MM.1S (cell line): ENCODE results near the gene PFDN1.

ENCODE experiments used
- DNase-seq: peaks from one replicate; pipeline ENCODE4 v3.0.0-alpha.2; 2015
- H2AFZ ChIP-seq: fragments of 300-600 bp; sonication (generic); 2 replicates; pipeline ENCODE4 v1.6.0; 2016; ENCODE audit warnings: antibody characterized with exemption, low read length
- H3F3A ChIP-seq: fragments of 300-600 bp; sonication (generic); 2 replicates; pipeline ENCODE4 v1.6.1; 2016; ENCODE audit warnings: mild to moderate bottlenecking, antibody characterized with exemption, low read length, moderate library complexity, mixed read lengths; ENCODE audit not compliant: insufficient read depth
- H3K27ac ChIP-seq: fragments of 300-600 bp; sonication (generic); 2 replicates; pipeline ENCODE4 v1.5.1; 2016; ENCODE audit warnings: mild to moderate bottlenecking, low read length
- H3K27me3 ChIP-seq: fragments of 300-600 bp; sonication (generic); replicated peaks from 2 replicates; pipeline ENCODE4 v1.6.0; 2016; ENCODE audit warnings: low read length; ENCODE audit not compliant: insufficient read depth
- H3K36me3 ChIP-seq: fragments of 300-600 bp; sonication (generic); replicated peaks from 2 replicates; pipeline ENCODE4 v1.6.1; 2016; ENCODE audit warnings: mild to moderate bottlenecking, low read length, mixed read lengths; ENCODE audit not compliant: insufficient read depth
- H3K4me1 ChIP-seq: fragments of 300-600 bp; sonication (generic); 2 replicates; pipeline ENCODE4 v1.6.1; 2016; ENCODE audit warnings: low read length, mixed read lengths
- H3K4me2 ChIP-seq: fragments of 300-600 bp; sonication (generic); 2 replicates; pipeline ENCODE4 v1.6.0; 2016; ENCODE audit warnings: low read depth, low read length
- H3K4me3 ChIP-seq: fragments of 300-600 bp; sonication (generic); 2 replicates; pipeline ENCODE4 v1.5.1; 2016; ENCODE audit warnings: low read length, mixed read lengths
- H3K79me2 ChIP-seq: fragments of 300-600 bp; sonication (generic); 2 replicates; pipeline ENCODE4 v1.6.1; 2016; ENCODE audit warnings: mixed run types, low read length, mixed read lengths
- H3K9ac ChIP-seq: fragments of 300-600 bp; sonication (generic); 2 replicates; pipeline ENCODE4 v1.6.1; 2016; ENCODE audit warnings: low read length, mixed read lengths
- H3K9me2 ChIP-seq: fragments of 300-600 bp; sonication (generic); replicated peaks from 2 replicates; pipeline ENCODE4 v1.6.1; 2016; ENCODE audit warnings: mild to moderate bottlenecking, low read length, mixed read lengths; ENCODE audit not compliant: insufficient read depth
- H3K9me3 ChIP-seq: fragments of 300-600 bp; sonication (generic); replicated peaks from 2 replicates; pipeline ENCODE4 v1.6.1; 2016; ENCODE audit warnings: mild to moderate bottlenecking, low read length, mixed read lengths; ENCODE audit not compliant: insufficient read depth
- H4K20me1 ChIP-seq: fragments of 300-600 bp; sonication (generic); 2 replicates; pipeline ENCODE4 v1.6.1; 2016; ENCODE audit warnings: mild to moderate bottlenecking, low read length, moderate library complexity, mixed read lengths; ENCODE audit not compliant: insufficient read depth
- EZH2 ChIP-seq: fragments of 300-600 bp; sonication (generic); optimal IDR thresholded peaks from 2 replicates; pipeline ENCODE3; 2017; ENCODE audit warnings: low read depth, mild to moderate bottlenecking, antibody characterized with exemption, low read length, mixed read lengths
- EZH2phosphoT487 ChIP-seq: fragments of 300-600 bp; sonication (generic); IDR thresholded peaks from 2 replicates; pipeline ENCODE4 v1.6.1; 2018; ENCODE audit warnings: antibody characterized with exemption, low read length
- TF ChIP-seq, protein P1 (sequence below): fragments of 300-600 bp; sonication (generic); IDR thresholded peaks from 2 replicates; pipeline ENCODE4 v1.5.1; 2016; ENCODE audit warnings: antibody characterized with exemption, low read length, mixed read lengths

The PFDN1 gene

DNA sequence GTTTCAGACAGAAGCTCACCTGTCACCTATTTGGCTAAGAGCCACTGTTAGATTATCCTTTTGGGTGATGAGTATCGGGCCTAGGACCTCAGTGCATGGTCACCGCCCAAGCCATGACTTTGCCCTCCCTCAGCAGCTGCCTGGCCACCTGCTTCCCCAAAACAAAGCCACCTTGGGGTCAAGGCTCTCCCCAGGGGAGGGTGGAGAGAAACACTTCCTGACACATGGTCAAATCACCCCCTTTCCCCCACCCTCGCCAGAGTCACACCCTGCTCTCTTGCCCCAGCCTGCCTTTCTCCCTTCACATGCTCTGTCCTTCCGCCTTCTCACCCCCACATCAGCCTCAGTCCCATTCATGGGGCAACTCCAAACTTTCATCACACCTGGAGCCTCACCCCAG lies 45.2 kb upstream of the PFDN1 start:
- H3K9me2 ChIP-seq, result no peaks in the 10 kb centered on the region
- TF ChIP-seq, protein P1, sequence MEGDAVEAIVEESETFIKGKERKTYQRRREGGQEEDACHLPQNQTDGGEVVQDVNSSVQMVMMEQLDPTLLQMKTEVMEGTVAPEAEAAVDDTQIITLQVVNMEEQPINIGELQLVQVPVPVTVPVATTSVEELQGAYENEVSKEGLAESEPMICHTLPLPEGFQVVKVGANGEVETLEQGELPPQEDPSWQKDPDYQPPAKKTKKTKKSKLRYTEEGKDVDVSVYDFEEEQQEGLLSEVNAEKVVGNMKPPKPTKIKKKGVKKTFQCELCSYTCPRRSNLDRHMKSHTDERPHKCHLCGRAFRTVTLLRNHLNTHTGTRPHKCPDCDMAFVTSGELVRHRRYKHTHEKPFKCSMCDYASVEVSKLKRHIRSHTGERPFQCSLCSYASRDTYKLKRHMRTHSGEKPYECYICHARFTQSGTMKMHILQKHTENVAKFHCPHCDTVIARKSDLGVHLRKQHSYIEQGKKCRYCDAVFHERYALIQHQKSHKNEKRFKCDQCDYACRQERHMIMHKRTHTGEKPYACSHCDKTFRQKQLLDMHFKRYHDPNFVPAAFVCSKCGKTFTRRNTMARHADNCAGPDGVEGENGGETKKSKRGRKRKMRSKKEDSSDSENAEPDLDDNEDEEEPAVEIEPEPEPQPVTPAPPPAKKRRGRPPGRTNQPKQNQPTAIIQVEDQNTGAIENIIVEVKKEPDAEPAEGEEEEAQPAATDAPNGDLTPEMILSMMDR, result no peak
- TF ChIP-seq EZH2phosphoT487 (no peak), EZH2 (no peak)
- no peak overlapping the region for H3K4me3 ChIP-seq
- no peak overlapping the region for H2AFZ ChIP-seq
- no peak overlapping the region for H3K27ac ChIP-seq
- H3K9ac ChIP-seq, result no peak overlapping the region
- H3K79me2 ChIP-seq, result no peaks in the 10 kb centered on the region; the same call in 1 of the 2 replicates
- peak overlapping the region; percentile 74; the same call in 1 of the 2 replicates for H3K4me2 ChIP-seq
- no peak for DNase-seq
- H3K36me3 ChIP-seq, result no peaks in the 10 kb centered on the region
- H3K4me1 ChIP-seq, result peaks cover 21% of the 10 kb centered on the region
- H3K27me3 ChIP-seq, result no peaks in the 10 kb centered on the region
- no peaks in the 10 kb centered on the region for H4K20me1 ChIP-seq
- H3F3A ChIP-seq, result peaks cover 13% of the 10 kb centered on the region; the same call in 1 of the 2 replicates
- no peaks in the 10 kb centered on the region for H3K9me3 ChIP-seq

DNA sequence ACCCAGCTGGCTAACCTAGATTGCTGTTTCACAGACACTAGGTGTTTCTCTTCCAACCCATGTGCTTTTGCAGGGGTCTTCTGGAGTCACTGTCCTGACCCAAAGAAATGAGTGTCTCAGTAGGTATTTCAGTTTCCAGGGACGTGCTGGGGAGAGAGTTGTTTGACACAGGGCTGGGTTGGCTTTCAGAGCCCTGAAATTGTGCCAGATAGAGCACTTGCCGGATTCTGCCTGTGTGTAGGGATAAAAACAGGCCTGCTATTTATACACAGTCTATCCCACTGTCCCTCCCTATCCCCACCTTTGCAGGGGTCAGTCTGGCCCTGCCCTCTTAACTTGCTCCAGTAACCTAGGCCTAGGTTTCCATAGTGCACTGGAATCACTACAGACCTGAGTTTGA lies 44.5 kb upstream of the PFDN1 start:
- no peak overlapping the region for H3K27ac ChIP-seq
- peak overlapping the region; percentile 40 for H2AFZ ChIP-seq
- peak overlapping the region; percentile 74 for H3K4me2 ChIP-seq
- peaks cover 17% of the 10 kb centered on the region; the same call in 1 of the 2 replicates for H3F3A ChIP-seq
- H3K79me2 ChIP-seq, result no peaks in the 10 kb centered on the region; the same call in 1 of the 2 replicates
- TF ChIP-seq, protein P1, result no peak
- TF ChIP-seq EZH2 (no peak), EZH2phosphoT487 (no peak)
- no peaks in the 10 kb centered on the region for H3K9me3 ChIP-seq
- peaks cover 29% of the 10 kb centered on the region for H3K4me1 ChIP-seq
- no peaks in the 10 kb centered on the region for H4K20me1 ChIP-seq
- H3K4me3 ChIP-seq, result peak overlapping the region; percentile 58
- H3K27me3 ChIP-seq, result no peaks in the 10 kb centered on the region
- no peak for DNase-seq
- no peaks in the 10 kb centered on the region for H3K36me3 ChIP-seq
- no peaks in the 10 kb centered on the region for H3K9me2 ChIP-seq
- H3K9ac ChIP-seq, result peak overlapping the region; percentile 24; the same call in 1 of the 2 replicates

DNA sequence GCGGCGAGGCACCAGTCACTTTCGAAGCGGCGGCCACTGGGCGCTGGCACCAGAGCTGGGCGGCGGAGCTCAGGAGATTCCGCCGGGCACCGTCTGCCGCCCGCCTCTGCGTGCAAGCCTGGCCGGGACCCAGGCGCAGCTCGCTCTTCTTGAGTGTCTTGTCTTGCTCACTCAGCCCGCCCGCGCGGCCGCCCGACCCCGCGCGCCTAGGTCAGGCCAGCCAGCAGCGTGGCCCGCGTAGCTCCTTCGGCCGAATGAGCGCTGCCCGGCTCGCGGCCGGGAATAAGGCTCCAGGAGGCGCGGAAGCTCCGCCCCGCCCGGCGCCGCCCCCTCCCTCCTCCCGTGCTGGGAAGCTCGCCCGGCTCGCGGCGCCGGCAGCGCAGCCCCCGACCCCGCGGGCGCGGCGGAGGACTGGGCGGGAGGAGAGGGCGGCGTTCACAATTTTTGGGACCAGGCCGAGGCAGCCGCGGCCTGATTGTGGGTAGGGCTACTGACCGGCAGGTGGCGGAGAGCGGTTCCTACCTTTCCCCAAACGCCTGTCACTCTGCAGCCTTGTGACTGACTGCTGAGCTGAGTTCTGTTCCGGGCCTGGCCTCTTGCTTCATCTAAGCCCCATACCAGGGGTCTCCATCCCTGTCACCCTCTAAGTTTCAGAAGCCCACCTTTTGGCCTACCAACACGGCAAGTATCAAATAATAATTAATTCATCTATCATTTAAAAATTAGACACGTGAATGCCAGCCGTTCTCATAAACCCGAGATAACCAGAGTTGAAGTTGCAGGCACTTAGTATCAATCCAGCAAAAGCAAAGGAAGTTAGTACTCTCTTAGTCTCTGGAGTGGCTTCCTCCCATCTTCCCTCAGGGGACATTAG lies 43.7 kb upstream of the PFDN1 start, which contains the start of gene HBEGF:
TSS of gene HBEGF (minus strand) at position 256 of the 874 bp plus-strand sequence. CDS start 275 bp downstream, outside the sequence.
- H4K20me1 ChIP-seq, result no peaks in the 10 kb centered on the region
- H3K27ac ChIP-seq, result no peak within 1 kb of the TSS; the same call in 1 of the 2 replicates
- peak within 1 kb of the TSS; percentile 50 for H2AFZ ChIP-seq
- no peaks in the 10 kb centered on the region for H3K9me3 ChIP-seq
- H3K9ac ChIP-seq, result peak within 1 kb of the TSS; percentile 30; the same call in 1 of the 2 replicates
- no peaks in the 10 kb centered on the region for H3K9me2 ChIP-seq
- DNase-seq, result peak; percentile 71
- H3K4me2 ChIP-seq, result peak within 1 kb of the TSS; percentile 74
- no peaks in the 10 kb centered on the region; the same call in 1 of the 2 replicates for H3K79me2 ChIP-seq
- no peaks in the 10 kb centered on the region for H3K36me3 ChIP-seq
- H3F3A ChIP-seq, result peaks cover 21% of the 10 kb centered on the region; the same call in 1 of the 2 replicates
- H3K4me1 ChIP-seq, result peaks cover 36% of the 10 kb centered on the region
- peak within 1 kb of the TSS; percentile 58 for H3K4me3 ChIP-seq
- TF ChIP-seq EZH2, result no peak
- TF ChIP-seq, protein P1, result peak; percentile 54
- no peaks in the 10 kb centered on the region for H3K27me3 ChIP-seq
